ENCODE data around the gene MAPK11.
"Not testable (repeated sequence)": the region's sequence is repeated elsewhere in the genome, so short reads cannot be mapped to it uniquely, and the experiment has no call there.

Gene MAPK11

GRCh38 chr22:50278956-50279619 is 8.9 kb upstream of the MAPK11 start:
- in situ Hi-C loops (cut with HindIII; ENCODE audit: low sequenced_read_pairs): no loop called here

GRCh38 chr22:50278461-50278860 is 8.3 kb upstream of the MAPK11 start:
- in situ Hi-C loops (cut with HindIII; ENCODE audit: low sequenced_read_pairs): no loop called here

- in situ Hi-C loops (cut with HindIII; ENCODE audit: low sequenced_read_pairs): no loop called here
Measured at GRCh38 chr22:50277761-50278160, 7.6 kb upstream of the MAPK11 start.

GRCh38 chr22:50276143-50276542 is 6.0 kb upstream of the MAPK11 start:
- in situ Hi-C loops (cut with HindIII; ENCODE audit: low sequenced_read_pairs): no loop called here

GRCh38 chr22:50275181-50276055 is 5.2 kb upstream of the MAPK11 start:
- in situ Hi-C loops (cut with HindIII; ENCODE audit: low sequenced_read_pairs): no loop called here

- in situ Hi-C loops (cut with HindIII; ENCODE audit: low sequenced_read_pairs): no loop called here
Measured at GRCh38 chr22:50274771-50275170, 4.6 kb upstream of the MAPK11 start.

- in situ Hi-C loops (cut with HindIII; ENCODE audit: low sequenced_read_pairs): no loop called here
Measured at GRCh38 chr22:50274311-50274710, 4.1 kb upstream of the MAPK11 start.

GRCh38 chr22:50273781-50274180 is 3.6 kb upstream of the MAPK11 start:
- in situ Hi-C loops (cut with HindIII; ENCODE audit: low sequenced_read_pairs): not testable (repeated sequence)

- in situ Hi-C loops (cut with HindIII; ENCODE audit: low sequenced_read_pairs): not testable (repeated sequence)
Measured at GRCh38 chr22:50273352-50273751, 3.2 kb upstream of the MAPK11 start.

- in situ Hi-C loops (cut with HindIII; ENCODE audit: low sequenced_read_pairs): no loop called here
Measured at GRCh38 chr22:50272044-50272802, 2.0 kb upstream of the MAPK11 start.

GRCh38 chr22:50271519-50271970 is 1.4 kb upstream of the MAPK11 start:
- in situ Hi-C loops (cut with HindIII; ENCODE audit: low sequenced_read_pairs): no loop called here

- in situ Hi-C loops (cut with HindIII; ENCODE audit: low sequenced_read_pairs): no loop called here
Measured at GRCh38 chr22:50270666-50271394, 650 bp upstream of the MAPK11 start.

- in situ Hi-C loops (cut with HindIII; ENCODE audit: low sequenced_read_pairs): no loop called here
Measured at GRCh38 chr22:50269573-50269969, 609 bp downstream of the MAPK11 start.

GRCh38 chr22:50268655-50269113 is 1.5 kb downstream of the MAPK11 start:
- in situ Hi-C loops (cut with HindIII; ENCODE audit: low sequenced_read_pairs): no loop called here

GRCh38 chr22:50267591-50268390 is 2.4 kb downstream of the MAPK11 start:
- in situ Hi-C loops (cut with HindIII; ENCODE audit: low sequenced_read_pairs): no loop called here

GRCh38 chr22:50266994-50267393 is 3.2 kb downstream of the MAPK11 start:
- in situ Hi-C loops (cut with HindIII; ENCODE audit: low sequenced_read_pairs): no loop called here

- in situ Hi-C loops (cut with HindIII; ENCODE audit: low sequenced_read_pairs): no loop called here
Measured at GRCh38 chr22:50264946-50265669, 5.1 kb downstream of the MAPK11 start.

GRCh38 chr22:50264104-50264745 is 6.0 kb downstream of the MAPK11 start:
- in situ Hi-C loops (cut with HindIII; ENCODE audit: low sequenced_read_pairs): no loop called here
